ENCODE data around the gene TSLP.

The TSLP gene

GRCh38 chr5:111117136-111117535 lies 45.6 kb downstream of the TSLP start:
- TF ChIP-seq ZNF274 (IDR thresholded peaks at IDR 0.05; ENCODE audit: low read depth, low read length), result no peak
- H3K4me3 ChIP-seq (ENCODE audit: low read length), result no peak overlapping the region

GRCh38 chr5:111119221-111119620 lies 47.7 kb downstream of the TSLP start:
- TF ChIP-seq ZNF274 (IDR thresholded peaks at IDR 0.05; ENCODE audit: low read depth, low read length), result no peak
- H3K4me3 ChIP-seq (ENCODE audit: low read length), result no peak overlapping the region

GRCh38 chr5:111119856-111120255 lies 48.3 kb downstream of the TSLP start:
- TF ChIP-seq ZNF274 (IDR thresholded peaks at IDR 0.05; ENCODE audit: low read depth, low read length), result no peak
- no peak overlapping the region for H3K4me3 ChIP-seq (ENCODE audit: low read length)

- no peak overlapping the region for H3K4me3 ChIP-seq (ENCODE audit: low read length)
- no peak for TF ChIP-seq ZNF274 (IDR thresholded peaks at IDR 0.05; ENCODE audit: low read depth, low read length)
Observed at GRCh38 chr5:111120911-111121310, 49.4 kb downstream of the TSLP start.

GRCh38 chr5:111121926-111122325 lies 50.4 kb downstream of the TSLP start:
- no peak for TF ChIP-seq ZNF274 (IDR thresholded peaks at IDR 0.05; ENCODE audit: low read depth, low read length)
- no peak overlapping the region for H3K4me3 ChIP-seq (ENCODE audit: low read length)

- no peak for TF ChIP-seq ZNF274 (IDR thresholded peaks at IDR 0.05; ENCODE audit: low read depth, low read length)
Observed at GRCh38 chr5:111122398-111122797, 50.9 kb downstream of the TSLP start.

GRCh38 chr5:111124793-111125192 lies 53.3 kb downstream of the TSLP start:
- TF ChIP-seq ZNF274 (IDR thresholded peaks at IDR 0.05; ENCODE audit: low read depth, low read length), result no peak
- H3K4me3 ChIP-seq (ENCODE audit: low read length), result no peak overlapping the region

More at GRCh38 chr5:111122398-111122797, 50.9 kb downstream of the TSLP start:
- H3K4me3 ChIP-seq (ENCODE audit: low read length), result no peak overlapping the region

- H3K4me3 ChIP-seq (ENCODE audit: low read length), result no peak overlapping the region
- no peak for TF ChIP-seq ZNF274 (IDR thresholded peaks at IDR 0.05; ENCODE audit: low read depth, low read length)
Observed at GRCh38 chr5:111126896-111127295, 55.4 kb downstream of the TSLP start.
